RWPE2 (cell line): ENCODE results near the gene AIMP1.

Experiments
- ATAC-seq: fragments of 200-7000 bp; cut with Tn5 transposase; 3 replicates; pipeline ENCODE4 v1.9.1; 2021; ENCODE audit warnings: low read depth
- DNase-seq: peaks from one replicate; pipeline ENCODE4 v3.0.0-alpha.2; 2020; ENCODE audit warnings: low spot score
- H3K27ac ChIP-seq: fragments of 450-650 bp; 2 replicates; pipeline ENCODE4 v1.5.1; 2017; ENCODE audit warnings: mild to moderate bottlenecking; ENCODE audit not compliant: poor library complexity, severe bottlenecking
- H3K27me3 ChIP-seq: fragments of 250-450 bp; sonication (Bioruptor Pico); 2 replicates; pipeline ENCODE4 v1.5.1; 2021; ENCODE audit warnings: mild to moderate bottlenecking, moderate library complexity; ENCODE audit not compliant: insufficient read depth, poor library complexity, severe bottlenecking
- H3K36me3 ChIP-seq: fragments of 250-450 bp; sonication (Bioruptor Pico); 2 replicates; pipeline ENCODE4 v1.5.1; 2020; ENCODE audit warnings: low read depth, mild to moderate bottlenecking, moderate library complexity
- H3K4me1 ChIP-seq: fragments of 250-450 bp; sonication (Bioruptor Pico); 2 replicates; pipeline ENCODE4 v1.5.1; 2021; ENCODE audit warnings: mild to moderate bottlenecking, moderate library complexity; ENCODE audit not compliant: insufficient read depth, poor library complexity, severe bottlenecking
- H3K4me3 ChIP-seq: fragments of 250-450 bp; sonication (Bioruptor Pico); 2 replicates; pipeline ENCODE4 v1.5.1; 2021; ENCODE audit warnings: mild to moderate bottlenecking, moderate library complexity; ENCODE audit not compliant: severe bottlenecking
- H3K9me3 ChIP-seq: fragments of 250-450 bp; sonication (Bioruptor Pico); 2 replicates; pipeline ENCODE4 v1.5.1; 2021; ENCODE audit warnings: mild to moderate bottlenecking, moderate library complexity; ENCODE audit not compliant: severe bottlenecking
- TF ChIP-seq, protein P1 (sequence below): fragments of 450-650 bp; IDR thresholded peaks from one replicate; pipeline ENCODE4 v1.5.1; 2017; ENCODE audit warnings: mild to moderate bottlenecking, moderate library complexity; ENCODE audit not compliant: poor library complexity, severe bottlenecking

AIMP1 gene

DNA sequence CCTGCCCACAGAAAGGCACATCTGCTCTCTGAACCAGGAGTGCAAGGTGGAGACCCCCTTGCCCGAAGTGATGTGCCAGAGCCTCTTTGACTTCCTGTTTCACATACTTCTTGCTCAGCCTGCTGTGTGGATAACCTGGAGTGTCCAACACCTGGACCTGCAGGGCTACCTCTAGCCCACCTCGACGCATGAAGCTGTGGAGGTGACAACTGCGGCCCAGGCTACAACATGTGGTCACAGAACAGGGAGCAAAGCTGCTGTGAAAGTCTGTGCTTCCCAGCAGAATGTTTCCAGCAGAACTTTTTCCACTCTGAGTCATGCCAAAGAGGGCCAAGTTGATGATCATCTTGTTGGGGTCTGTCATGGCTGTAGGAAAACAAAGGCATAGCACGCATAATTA, 50.7 kb downstream of the AIMP1 start:
- TF ChIP-seq, protein P1, sequence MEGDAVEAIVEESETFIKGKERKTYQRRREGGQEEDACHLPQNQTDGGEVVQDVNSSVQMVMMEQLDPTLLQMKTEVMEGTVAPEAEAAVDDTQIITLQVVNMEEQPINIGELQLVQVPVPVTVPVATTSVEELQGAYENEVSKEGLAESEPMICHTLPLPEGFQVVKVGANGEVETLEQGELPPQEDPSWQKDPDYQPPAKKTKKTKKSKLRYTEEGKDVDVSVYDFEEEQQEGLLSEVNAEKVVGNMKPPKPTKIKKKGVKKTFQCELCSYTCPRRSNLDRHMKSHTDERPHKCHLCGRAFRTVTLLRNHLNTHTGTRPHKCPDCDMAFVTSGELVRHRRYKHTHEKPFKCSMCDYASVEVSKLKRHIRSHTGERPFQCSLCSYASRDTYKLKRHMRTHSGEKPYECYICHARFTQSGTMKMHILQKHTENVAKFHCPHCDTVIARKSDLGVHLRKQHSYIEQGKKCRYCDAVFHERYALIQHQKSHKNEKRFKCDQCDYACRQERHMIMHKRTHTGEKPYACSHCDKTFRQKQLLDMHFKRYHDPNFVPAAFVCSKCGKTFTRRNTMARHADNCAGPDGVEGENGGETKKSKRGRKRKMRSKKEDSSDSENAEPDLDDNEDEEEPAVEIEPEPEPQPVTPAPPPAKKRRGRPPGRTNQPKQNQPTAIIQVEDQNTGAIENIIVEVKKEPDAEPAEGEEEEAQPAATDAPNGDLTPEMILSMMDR: no peak
- DNase-seq (no peak), ATAC-seq (no peak)
- no peaks in the 10 kb centered on the region for H3K36me3 ChIP-seq
- H3K4me1 ChIP-seq: peaks cover 7% of the 10 kb centered on the region
- no peak overlapping the region for H3K4me3 ChIP-seq
- no peaks in the 10 kb centered on the region for H3K9me3 ChIP-seq
- no peak overlapping the region for H3K27ac ChIP-seq
- H3K27me3 ChIP-seq: no peaks in the 10 kb centered on the region

DNA sequence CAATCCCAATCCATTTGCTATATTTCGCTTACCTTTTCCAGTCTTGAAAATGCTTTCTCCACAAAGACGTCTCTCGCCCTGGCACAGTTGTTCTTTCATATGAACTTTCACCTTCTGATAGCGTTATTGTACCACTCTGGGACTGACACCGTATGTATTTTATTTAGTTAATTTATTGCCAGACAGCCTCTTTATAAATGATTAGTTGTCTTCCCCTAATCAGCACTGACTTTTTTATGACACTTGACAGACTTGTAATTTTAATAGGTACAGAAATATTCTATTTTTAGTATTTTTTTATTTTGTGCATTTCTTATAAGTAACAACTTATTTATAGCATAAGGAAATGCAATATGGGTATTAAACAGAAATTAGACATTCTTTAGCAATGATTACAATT, 52.3 kb downstream of the AIMP1 start, which contains the start of gene GIMD1:
GIMD1 (minus strand) TSS at position 101 of the 400 bp plus-strand sequence. CDS start 1,343 bp downstream, outside the sequence.
- TF ChIP-seq, protein P1: no peak
- Histone ChIP-seq H3K4me1 (peaks cover 7% of the 10 kb centered on the region), H3K4me3 (no peak within 1 kb of the TSS), H3K36me3 (no peaks in the 10 kb centered on the region), H3K9me3 (no peaks in the 10 kb centered on the region), H3K27ac (no peak within 1 kb of the TSS), H3K27me3 (no peaks in the 10 kb centered on the region)
- ATAC-seq (no peak), DNase-seq (no peak)

DNA sequence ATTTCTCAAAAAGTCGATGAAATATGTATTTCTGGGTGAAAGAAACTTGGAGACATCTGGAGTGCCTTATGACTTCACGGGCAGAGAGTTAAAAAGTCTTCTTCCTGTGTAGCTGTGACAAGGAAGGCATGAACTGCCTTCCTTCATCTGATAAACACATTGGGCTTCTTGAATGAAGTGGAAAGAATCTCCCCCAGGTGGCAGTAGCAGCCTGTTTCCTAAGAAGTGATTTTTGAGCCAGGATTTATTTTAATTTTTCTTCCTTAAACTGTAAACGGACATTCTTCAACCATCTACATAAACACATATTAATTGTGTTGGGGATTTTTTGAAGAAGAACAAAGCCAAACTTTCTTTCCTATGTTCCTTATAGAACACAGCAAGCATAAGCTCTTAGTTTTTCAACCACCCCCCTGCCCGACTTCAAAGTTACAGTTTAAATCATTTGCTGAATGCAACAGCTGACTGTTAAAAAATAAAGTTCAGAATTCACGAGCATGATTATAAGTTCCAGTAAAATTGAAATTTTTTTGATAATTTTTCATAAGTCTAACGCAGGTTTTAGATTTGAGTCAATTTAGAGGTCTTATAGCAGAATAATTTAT, 53.2 kb downstream of the AIMP1 start:
- DNase-seq: no peak
- Histone ChIP-seq H3K4me1 (peaks cover 7% of the 10 kb centered on the region), H3K9me3 (no peaks in the 10 kb centered on the region), H3K27ac (no peak overlapping the region), H3K27me3 (no peaks in the 10 kb centered on the region), H3K4me3 (no peak overlapping the region), H3K36me3 (no peaks in the 10 kb centered on the region)
- peak; percentile 51; the same call in 1 of the 3 replicates for ATAC-seq
- TF ChIP-seq, protein P1: peak; percentile 93

DNA sequence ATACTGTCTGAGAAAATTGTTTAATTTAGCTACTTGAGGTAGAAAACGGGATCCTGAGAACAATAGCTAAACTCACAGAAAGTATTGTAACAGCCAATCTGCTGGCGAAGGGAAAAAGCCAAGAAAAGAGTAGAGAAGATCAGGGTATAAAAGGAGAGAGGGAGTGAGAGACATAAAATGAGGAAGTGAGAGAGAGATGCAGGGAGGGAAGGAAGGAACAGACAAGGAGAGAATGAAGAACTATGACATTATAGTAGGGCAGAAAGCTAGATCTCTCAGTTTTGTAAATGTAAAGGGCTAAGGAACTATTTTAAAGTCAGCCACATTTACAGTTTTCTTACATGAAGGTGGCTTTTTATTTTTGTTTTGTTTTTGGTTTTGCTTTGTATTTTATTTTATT, 53.9 kb downstream of the AIMP1 start:
- H3K36me3 ChIP-seq: no peaks in the 10 kb centered on the region
- TF ChIP-seq, protein P1: no peak
- ATAC-seq: no peak
- peaks cover 7% of the 10 kb centered on the region for H3K4me1 ChIP-seq
- H3K4me3 ChIP-seq: no peak overlapping the region
- no peak for DNase-seq
- no peaks in the 10 kb centered on the region for H3K9me3 ChIP-seq
- H3K27ac ChIP-seq: no peak overlapping the region
- no peaks in the 10 kb centered on the region for H3K27me3 ChIP-seq

DNA sequence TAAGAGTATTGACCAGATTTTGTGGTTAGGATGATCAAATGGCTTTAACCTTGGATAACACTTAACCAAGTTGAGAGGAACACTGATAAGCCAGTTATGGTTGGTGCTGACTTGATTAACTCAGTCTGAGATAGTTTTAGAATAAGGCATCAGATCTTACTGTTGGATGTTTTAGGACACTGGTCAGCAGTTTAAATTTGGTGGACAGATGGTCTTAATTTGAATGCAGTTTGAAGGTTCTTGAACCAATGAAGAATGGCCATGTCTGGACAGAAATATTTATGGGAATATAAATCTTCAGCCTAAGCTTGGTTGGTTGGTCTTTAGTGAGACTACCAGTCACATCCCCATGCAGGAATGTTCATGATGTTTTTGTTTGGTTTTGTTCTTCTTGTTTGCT, 54.8 kb downstream of the AIMP1 start:
- no peak overlapping the region for H3K27ac ChIP-seq
- DNase-seq: no peak
- no peak overlapping the region for H3K4me3 ChIP-seq
- no peaks in the 10 kb centered on the region for H3K36me3 ChIP-seq
- H3K9me3 ChIP-seq: no peaks in the 10 kb centered on the region
- no peak for ATAC-seq
- H3K27me3 ChIP-seq: no peaks in the 10 kb centered on the region
- TF ChIP-seq, protein P1: no peak
- H3K4me1 ChIP-seq: no peaks in the 10 kb centered on the region
